IPS-NIHi11 (cell line): Measurements from ENCODE around the gene ITGA11.

ENCODE experiments used
- DNase-seq: peaks from one replicate; pipeline ENCODE4 v3.0.0; 2012; ENCODE audit warnings: mixed read lengths, low spot score

Gene ITGA11

DNA sequence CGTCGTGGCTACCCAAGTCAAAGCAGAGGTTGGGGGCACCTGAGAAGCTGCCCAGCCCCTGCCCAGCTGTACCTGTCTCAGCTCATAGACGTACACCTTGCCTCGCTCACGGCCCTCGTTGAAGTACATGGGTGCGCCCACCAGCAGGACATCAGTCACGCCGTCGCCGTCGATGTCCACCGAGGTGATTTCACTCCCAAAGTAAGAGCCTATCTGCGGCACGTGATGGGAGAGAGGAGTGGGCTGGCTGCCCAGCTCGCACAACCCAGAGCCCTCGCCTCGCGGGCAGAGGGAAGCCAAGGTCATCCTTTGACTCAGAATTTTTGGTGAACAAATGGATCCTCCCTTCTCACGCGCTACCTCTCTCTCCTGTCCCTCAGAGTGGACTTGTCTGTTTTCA is 99.7 kb downstream of the ITGA11 start:
- no peak for DNase-seq

DNA sequence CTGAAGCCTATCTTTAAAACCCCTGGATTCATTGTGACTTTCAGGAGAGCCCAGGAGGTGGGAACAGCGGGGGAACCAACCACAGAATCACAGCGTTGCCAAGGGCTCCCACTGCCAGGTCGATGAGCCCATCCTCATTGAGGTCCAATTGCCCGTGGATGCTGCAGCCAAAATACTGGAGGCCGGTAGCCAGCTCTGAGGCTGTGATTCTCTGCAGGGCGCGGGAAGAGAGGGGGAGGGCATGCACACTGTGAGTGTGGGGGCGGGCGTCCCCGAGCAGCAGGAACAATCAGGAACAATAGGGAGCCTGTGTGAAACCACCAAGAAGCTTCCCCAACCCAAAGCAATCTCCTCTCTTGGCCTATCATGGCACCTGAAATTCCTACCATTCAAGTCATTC is 101.1 kb downstream of the ITGA11 start:
- peak; percentile 54 for DNase-seq

DNA sequence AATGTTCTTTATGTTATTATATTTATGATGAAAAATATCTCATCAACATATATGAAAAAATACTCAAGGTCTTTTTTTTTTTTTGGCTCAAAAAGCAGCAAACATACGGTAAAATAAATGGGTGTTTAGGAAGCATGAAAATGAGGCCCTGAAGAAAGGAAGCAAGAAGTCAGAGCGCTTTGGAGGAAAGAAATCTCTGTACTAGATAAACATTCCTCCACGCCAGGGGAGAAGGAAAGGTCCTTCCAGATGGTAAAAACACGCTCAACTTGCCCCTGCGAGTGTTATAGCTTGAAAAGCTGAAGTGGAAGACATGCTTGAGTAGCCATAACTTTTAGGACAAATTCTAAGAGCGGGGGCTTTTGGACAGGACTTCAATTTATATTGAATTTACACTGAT is 101.5 kb downstream of the ITGA11 start:
- DNase-seq = no peak

DNA sequence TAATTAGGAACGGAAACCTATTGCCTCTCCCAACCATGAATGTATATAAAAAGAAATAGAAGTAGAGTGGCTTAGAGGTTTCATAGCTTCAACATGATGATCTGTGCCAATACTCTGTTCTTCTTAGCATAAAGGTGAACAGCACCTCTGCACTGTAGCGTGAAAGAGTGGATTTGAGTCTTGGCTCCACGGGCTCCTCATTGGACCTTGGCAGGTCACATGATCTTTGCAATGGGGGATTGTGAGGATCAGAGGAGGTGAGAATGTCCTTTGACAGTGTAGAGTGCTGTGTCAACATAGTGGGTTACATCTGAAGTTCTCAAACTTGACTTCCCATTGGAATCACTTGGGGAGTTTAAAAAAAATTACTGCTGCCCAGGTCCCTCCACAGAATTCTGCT is 103.0 kb downstream of the ITGA11 start:
- no peak for DNase-seq

DNA sequence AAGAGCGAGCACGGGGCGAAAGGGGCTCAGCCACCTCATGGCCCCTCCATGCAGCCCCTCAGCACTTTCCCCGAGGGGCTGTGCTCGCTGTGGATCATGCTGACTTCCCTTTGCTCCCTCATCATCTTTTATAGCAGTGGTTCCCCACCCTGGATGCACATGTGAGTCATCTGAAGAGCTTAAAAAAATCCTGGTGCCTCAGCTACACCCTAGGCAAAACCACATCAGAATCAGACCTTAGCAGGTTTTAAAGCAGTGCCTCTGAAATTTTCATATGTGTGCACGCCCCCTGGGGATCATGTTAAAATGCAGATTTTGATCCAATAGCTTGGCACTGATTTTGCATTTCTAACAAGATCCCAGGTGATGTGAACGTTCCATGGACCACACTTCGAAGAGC is 103.5 kb downstream of the ITGA11 start:
- DNase-seq = no peak

DNA sequence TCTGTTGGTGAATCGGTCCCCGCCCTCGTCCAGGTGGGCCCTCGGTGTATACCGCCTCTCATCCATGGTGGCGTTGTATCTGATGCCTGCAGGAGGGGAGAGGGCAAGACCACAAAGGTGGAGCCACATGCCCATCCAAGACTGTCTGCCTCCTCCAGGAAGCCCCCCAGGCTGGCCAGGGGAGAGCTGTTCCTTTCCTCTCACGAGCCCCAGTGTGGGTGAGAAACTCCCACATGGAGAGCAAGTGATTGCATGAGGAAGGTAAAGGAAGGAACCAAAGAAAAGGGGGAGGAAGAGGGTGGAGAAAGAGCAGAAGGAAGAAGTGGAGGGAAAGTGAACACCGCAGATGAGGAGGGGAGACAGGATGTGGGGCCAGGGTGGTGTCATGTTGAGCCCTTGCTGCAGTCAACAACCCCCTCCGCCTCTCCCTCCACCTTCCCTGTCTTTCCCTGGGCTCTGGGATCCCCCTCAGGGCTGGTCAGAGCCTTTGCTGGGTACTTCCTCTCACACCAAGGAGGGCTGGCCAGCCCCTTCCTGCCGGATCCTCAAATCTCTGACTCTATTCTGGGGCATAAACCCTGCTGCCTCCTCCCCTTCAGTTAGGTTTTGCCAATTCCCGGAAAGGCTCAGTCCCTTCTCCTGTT is 105.1 kb downstream of the ITGA11 start:
- DNase-seq = no peak

DNA sequence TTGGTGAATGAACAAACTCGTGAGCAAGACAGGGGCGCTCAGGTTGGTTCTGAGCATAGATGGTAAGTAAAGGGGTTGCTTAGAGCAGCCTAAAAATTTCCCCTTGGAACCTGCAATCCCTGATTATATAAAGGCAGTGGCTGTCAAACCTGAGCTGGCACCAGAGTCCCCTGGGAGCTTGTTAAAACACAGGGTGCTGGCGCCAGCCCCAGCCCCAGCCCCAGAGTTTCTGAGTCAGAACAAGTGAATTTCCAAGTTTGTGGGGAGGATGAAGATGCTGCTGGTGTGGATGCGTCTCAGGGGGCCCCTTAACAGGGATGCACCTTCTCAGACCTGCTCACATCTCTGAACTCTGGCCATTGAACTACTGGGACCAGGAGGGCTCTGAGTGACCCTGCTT is 106.2 kb downstream of the ITGA11 start:
- DNase-seq = no peak

DNA sequence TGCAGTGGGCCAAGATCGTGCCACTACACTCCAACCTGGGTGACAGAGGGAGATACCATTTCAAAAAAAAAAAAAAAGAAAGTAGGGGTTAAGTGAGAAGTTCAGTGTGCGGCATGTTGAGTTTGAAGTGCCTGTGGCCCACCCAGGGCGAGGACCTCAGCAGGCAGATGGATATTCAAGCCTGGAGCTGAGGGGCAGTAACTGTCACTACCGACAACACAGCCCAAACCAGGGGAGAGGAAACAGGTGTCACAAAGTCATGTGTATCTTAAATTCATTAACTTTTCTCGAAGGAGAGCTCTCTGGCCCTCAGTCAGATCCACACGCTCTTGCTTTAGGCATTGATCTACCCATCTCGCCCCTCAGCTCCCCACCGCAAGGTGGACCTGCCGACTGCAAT is 109.2 kb downstream of the ITGA11 start:
- no peak for DNase-seq

DNA sequence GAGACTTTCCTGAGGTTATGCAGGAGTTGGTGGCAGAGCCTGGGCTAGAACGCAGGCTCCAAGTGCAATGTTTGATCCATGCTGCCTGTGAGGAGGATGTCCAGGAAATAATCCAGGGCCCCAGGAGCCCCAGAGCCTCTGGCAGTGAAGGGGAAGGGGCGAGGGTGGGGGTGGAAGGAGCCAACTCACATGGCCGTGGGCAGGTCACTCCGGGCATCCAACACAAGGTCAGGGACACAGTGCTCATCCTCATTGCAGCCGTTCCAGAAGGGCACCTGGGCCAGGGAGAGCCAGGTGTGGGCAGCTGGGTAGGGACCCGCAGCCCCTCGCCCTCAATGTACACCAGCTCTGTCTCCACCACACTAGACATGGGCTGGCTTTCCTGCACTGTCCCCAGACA is 110.7 kb downstream of the ITGA11 start:
- DNase-seq = no peak

DNA sequence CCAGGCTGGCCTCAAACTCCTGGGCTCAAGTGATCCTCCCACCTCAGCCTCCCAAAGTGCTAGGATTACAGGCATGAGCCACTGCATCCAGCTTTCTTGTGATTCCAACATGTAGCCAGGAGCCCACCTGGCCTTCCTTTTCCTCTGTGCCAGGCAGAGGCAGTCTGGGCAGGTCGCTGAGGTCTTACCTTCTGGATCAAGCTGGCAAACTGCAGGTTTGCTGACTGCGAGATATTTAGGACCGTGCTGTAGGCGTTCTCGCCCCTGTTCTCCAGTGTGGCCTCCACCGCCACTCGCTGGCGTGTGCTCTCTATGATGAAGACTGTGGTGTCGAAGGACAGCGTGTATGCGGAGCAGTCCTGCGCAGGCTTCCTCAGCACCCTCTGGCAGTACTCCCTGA is 112.0 kb downstream of the ITGA11 start:
- DNase-seq = no peak

DNA sequence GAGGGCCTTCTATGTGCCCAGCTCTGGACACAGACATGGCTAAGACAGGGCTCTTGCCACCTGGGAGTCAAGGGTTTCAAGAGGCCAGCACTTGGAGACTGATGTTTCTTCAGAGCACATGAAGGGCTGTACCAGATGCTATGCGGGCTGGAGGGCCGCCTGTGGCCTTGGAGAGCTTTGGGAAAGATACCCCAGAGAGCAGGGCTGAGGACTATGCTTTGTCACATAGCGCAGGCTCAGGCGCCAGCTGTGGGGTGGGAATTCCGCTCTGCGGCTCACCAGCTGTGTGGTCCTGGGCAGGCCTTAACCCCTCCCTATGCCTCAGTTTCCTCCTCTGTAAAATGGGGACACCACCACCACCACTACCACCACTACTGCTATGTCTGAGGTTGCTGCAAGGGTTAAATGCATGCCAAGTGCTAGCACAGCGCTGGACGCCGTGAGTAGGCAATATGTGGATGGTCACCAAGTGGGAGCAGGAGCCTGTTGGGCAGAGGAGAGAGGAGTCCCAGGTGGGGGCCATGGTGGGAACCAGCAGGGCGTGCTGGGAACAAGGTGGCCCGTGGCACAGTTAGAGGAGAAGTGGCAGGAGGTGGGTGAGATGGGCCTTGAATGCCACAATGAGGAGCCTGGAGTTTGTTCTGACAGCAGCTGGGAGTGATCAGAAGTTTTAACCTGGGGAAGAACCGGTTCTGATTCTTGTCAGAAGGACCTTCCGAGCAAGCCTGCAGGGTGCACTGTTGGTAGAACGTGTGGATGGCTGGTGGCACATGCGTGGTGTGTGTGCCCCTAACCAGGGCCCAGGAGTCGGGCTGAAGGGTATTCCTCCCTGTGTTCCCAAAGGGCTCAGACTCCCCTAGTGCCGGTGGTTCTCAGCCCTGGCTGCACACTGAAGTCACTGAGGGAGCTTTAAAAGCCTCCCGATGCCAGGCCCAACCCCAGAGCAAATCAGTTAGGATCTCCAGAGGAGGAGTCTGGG is 112.7 kb downstream of the ITGA11 start:
- DNase-seq = no peak

DNA sequence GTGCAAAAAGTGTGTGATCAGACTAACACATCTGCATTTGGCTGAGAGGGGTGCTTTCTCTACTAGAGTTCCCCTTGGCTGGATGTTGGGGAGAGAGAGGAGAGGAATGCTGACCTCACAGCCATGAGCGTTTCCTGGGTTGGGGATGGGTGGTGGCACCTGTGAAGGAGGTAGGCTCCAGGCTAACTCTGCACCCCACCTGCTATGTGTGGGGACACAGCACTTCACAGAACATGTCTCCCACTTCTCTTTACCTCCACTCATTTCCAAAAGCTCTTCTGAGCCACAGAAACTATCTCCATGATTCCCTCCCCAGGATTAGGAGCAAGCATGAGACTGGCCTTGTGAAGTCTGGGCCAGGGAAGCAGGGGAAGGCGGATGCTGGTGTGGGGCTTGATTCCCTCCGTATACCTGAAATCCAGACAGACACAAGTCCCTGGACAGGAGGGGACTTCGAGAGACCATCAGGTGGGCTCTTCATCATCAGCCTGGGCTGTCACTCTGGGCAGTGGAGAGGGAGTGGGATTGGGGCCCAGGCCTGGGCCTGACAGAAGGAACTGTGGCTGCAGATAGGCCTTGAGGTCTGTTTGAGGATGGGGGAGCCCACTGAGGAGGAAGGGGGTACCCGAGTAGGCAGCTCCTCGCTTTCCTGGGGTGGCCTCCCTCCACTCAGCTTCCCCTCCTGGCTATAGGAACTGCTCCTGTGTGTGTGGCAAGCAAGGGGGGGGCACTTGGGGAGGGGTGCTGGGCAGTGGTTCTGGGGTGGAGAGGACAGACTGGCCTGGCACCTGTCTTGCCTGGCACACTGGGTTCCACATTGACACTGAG is 113.7 kb downstream of the ITGA11 start:
- DNase-seq = no peak

DNA sequence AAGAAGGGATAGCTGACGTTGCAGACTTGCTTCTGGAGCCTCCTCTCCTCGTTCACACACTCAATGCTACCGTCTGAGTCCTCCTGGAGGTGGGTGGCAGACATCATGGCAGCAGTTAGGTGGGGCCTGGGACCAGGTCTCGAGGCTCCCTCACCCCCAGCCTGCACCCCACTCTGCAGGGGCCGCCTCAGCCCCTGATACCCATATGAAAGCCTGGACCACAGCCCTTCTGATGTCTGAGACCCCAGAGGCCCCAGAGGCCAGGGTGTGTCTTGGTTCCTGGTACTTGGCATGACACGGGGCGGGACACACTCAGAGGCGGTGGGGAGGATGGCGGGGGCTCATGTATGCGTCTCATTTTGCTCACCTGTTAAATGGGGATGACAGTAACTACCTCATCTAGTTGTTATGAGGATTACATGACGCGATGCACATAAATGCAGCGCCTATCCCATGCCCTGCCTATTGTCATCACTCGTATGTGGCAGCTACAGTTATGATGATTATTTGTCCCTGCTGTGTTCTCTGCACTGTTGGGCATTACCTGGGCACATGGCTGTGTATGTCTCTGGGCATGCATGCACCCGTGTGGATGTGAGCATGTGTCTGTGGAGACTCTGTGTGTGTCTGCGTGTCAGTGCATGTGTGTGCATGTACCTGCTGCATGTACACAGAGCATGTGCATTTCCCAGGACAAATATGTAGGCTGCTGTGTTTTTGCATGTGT is 114.5 kb downstream of the ITGA11 start:
- DNase-seq = no peak

DNA sequence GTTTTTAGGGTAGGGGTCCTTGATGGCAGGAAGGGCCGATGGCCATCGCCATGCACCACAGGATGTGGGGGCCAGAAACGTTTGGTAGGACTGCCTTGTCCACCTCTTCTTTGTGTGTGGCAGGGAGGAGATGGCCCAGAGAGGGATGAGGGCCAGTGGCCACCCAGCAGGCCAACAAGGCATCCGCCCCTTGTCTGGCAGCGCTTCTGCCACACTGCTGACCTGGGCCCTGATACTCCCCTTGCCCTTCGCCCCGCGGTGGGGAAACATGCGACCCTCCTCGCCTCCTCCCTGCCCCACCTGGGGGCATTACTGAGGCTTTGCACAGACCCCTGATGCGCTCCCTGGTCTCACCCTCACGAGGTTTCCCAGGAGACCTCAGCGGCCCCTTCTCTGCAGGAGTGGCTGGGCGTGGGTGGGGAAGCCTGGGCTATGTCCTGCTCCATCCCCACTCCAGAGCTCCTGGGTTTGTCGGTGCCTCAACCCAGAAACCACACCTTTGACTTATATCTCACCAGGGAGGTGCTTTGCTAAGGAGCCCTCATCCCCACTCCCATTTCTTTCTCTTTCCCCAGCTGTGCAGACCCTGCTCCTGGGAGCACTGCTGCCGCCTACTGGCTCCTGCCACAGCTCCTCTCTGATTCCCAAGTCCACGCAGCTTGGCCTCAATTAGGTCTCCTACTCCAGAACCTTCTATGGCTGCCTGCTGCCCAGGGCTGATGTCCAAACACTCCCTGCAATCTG is 115.7 kb downstream of the ITGA11 start:
- peak; percentile 68 for DNase-seq

DNA sequence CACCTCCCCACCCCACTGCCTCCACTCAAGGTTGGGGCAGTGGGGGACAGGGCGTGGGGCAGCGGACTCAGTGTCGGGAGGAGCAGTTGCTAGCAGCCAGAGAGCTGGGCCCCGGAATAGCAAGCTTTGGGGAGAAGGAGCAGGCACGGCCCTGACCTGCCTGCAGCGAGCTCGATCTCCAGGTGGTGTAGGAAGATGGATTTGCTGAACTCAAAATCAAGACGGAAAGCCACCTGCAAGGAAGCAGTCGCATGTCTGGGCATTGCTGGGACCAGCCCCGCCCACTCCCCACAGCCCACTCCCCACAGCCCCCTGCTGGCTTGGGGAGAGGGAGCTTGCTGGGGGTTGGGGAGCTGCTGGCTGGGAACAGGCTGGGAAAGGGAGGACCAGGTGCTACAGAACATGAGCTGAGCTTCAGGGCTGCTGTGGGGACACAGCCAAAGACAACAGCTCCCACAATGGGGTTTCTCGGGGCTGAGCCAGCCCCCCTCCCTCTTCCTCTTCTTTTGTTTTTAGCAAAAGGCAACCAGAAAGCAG is 116.4 kb downstream of the ITGA11 start:
- peak; percentile 62 for DNase-seq

DNA sequence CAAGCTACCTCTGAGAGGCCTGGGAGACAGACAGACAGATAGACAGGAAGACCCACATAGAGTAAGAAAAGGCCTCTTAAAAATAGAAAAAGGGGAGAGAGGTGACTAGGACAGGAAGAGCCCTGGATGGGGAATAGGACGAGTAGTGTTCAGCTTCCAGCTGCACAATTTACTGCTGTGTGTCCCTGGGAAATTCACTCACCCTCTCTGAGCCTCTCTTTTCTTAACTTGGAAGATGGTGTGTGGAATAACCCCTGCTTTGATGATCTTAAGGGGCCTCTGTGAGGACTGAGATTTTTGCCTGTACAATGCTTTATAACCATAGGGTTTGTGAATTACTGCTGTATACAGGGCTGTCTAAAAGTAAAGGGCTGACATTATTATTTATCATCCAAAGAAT is 116.9 kb downstream of the ITGA11 start:
- no peak for DNase-seq

DNA sequence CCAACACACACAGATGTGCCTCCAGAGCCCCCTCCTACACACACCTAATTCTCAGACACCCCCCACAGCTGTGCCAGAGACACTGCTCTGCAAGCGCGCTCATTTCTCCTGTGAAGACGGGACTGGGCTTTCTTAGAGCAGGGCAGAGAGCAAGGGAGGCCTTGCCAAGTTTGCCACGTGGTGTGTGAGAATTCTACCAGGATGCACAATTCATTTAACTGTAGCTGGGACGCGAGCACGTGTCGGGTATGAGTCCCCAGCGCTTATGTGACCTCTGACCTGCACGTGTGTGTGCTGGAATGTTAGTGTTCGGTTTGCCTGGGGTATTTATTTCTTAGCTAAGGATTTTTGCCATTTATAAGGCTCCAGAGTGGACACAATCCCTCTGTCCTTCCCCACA is 117.4 kb downstream of the ITGA11 start:
- no peak for DNase-seq

DNA sequence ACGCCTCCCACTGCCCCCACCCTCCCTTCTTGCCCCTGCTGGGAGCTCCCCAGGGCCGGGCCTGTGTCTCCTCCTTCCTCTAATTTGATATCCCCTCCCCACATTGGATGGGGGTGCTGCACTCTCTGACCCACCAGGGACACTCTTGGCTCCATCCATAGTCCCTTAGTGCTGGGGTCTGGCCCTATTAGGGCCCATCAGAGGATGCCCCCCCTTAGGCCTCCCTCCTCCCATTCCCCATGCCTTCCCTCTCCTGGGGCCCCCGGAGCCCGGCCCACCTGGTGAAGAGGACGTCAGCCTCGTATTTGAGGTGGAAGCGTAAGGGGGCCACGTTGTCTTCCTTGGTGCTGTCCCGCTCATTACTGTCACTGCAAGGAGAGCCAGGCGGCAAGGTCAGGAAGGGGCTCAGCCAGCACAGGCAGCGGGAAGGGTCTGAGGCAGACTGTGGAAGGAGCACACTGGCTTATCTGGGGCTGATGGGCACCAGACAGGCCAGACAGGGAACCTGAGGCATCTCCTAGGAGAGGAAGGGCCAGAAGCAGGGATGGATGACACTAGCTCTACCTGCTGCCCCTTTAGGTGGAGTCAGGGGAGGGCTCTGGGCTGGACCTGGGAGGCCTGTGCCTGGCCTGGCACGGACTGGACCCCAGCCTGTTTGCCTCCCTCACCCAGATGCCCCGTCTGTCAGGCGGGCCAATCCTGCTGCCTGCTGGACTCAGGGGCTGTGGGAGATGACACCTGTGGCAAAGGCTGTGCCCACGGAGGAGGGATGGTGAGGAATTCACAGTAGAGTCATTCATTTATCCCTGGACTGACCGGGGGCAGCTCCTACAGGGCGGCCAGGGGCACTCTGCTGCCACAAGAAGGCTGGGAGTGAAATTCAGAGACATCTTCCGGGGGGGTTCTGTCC is 118.2 kb downstream of the ITGA11 start:
- DNase-seq = no peak

DNA sequence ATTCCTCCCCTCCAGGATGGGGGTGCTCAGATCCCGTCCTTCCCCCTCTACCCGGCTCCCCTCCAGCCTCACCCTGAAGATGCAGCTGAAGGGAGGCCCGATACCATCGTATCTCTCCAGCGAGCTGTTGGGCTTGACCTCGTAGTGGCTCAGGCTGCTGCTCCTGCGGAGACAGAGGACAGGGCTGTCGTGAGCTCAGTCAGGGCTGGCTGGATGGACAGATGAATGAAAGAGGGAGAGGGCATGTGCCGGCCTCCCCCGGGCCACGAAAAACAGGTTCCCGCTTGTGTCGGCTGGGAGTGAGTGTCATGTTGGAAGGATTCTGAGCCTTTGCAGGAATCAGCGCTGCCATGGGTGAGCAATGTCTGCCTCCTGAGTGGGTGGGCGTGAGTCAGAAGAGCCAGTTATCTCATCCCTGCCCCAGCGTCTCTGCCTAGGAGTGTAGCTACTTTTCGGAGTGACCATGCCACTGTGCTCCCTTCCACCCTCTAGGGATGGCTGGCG is 119.2 kb downstream of the ITGA11 start:
- no peak for DNase-seq
